Inflammatory macrophage treated with lipopolysaccharide for 4 hours (primary cell): ENCODE results near the gene RFPL1.

Experiments used
- DNase-seq: peaks from one replicate; pipeline ENCODE4 v3.0.0-alpha.2; 2020

Gene RFPL1

GRCh38 chr22:29479417-29480261, 41.3 kb downstream of the RFPL1 start, which contains the start of gene NEFH:
NEFH (plus strand) TSS chr22:29480218; CDS start chr22:29480263, 45 bp downstream.
- no peak for DNase-seq

DNA sequence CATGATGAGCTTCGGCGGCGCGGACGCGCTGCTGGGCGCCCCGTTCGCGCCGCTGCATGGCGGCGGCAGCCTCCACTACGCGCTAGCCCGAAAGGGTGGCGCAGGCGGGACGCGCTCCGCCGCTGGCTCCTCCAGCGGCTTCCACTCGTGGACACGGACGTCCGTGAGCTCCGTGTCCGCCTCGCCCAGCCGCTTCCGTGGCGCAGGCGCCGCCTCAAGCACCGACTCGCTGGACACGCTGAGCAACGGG, 41.8 kb downstream of the RFPL1 start:
- no peak for DNase-seq

DNA sequence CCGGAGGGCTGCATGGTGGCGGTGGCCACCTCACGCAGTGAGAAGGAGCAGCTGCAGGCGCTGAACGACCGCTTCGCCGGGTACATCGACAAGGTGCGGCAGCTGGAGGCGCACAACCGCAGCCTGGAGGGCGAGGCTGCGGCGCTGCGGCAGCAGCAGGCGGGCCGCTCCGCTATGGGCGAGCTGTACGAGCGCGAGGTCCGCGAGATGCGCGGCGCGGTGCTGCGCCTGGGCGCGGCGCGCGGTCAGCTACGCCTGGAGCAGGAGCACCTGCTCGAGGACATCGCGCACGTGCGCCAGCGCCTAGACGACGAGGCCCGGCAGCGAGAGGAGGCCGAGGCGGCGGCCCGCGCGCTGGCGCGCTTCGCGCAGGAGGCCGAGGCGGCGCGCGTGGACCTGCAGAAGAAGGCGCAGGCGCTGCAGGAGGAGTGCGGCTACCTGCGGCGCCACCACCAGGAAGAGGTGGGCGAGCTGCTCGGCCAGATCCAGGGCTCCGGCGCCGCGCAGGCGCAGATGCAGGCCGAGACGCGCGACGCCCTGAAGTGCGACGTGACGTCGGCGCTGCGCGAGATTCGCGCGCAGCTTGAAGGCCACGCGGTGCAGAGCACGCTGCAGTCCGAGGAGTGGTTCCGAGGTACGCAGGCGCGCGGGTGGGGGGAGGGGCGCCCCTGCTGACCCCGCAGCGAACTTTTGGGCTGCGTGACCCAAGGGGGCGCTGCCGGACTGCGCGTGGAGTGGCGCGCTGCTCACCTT, 42.3 kb downstream of the RFPL1 start:
- DNase-seq = peak; percentile 71

DNA sequence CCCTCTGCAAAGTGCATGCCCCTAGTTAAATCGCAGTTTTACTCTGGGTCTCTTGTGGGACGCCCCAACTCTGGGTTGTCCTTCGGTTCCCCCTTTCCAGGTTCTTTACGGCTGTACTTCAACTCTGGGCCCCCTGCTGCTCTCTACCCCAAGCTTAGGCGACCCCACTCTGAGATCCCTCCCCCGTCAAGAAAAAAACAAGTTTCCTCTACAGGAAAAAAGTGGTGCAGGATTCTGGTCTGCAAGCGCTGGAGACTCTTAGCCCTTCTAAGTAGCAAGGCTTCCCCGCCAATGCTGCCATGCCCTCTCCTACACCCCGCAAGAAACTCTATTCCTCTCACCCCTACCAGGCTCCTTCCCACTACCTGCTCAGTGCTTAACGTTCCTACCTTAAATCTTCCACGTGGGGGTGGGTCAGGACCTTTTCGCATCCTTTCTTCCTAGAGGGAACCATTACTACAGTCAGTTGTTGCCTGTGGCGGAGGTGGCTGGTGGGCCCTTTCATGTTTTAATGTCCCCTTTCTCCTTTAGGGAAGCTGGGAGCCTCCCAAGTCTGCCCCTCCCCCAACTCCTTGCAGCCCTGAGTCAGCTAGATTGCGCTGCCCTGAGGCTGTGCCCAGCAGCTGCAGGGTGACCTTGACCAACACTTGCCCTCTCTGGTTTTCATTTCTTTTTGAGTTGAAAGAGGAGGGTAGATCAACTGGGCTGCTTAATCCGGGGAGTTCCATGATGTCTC, 43.0 kb downstream of the RFPL1 start:
- peak; percentile 28 for DNase-seq

DNA sequence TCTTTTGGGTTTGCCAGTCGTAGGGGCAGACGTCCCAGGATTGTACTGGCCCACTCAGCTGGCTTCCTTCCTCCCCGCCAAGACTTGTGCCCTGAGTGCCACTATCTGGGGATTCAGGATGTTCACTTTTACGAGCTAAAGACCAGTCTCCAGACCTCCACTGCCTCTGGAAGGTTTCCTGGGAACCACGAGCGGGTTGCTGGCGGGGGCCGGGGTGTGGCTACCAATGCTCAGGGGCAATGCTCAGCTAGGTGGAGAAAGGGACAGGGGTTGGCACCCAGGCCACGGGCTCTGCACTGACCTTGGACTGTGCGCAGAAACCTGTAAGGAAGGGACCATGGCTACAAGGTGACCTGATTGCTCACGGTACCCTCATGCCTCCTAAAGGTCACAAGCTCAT, 43.9 kb downstream of the RFPL1 start:
- DNase-seq = no peak

GRCh38 chr22:29482726-29483125, 44.3 kb downstream of the RFPL1 start:
- DNase-seq = no peak

DNA sequence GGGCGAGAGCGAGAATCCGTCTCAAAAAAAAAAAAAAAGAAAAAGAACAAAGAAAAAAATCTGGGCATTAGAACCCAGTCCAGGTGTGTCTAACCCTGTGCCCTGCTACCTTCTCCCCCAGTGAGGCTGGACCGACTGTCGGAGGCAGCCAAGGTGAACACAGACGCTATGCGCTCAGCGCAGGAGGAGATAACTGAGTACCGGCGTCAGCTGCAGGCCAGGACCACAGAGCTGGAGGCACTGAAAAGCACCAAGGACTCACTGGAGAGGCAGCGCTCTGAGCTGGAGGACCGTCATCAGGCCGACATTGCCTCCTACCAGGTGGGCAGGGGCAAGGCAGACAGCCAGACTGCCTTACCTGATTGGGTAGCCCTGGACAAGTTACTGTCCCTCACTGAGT, 44.9 kb downstream of the RFPL1 start:
- DNase-seq = no peak

- DNase-seq = peak; percentile 73
Observed at GRCh38 chr22:29484642-29485041, 46.3 kb downstream of the RFPL1 start.

GRCh38 chr22:29485448-29485847, 47.1 kb downstream of the RFPL1 start:
- DNase-seq = no peak

GRCh38 chr22:29487426-29487986, 49.1 kb downstream of the RFPL1 start:
- DNase-seq = peak; percentile 13

DNA sequence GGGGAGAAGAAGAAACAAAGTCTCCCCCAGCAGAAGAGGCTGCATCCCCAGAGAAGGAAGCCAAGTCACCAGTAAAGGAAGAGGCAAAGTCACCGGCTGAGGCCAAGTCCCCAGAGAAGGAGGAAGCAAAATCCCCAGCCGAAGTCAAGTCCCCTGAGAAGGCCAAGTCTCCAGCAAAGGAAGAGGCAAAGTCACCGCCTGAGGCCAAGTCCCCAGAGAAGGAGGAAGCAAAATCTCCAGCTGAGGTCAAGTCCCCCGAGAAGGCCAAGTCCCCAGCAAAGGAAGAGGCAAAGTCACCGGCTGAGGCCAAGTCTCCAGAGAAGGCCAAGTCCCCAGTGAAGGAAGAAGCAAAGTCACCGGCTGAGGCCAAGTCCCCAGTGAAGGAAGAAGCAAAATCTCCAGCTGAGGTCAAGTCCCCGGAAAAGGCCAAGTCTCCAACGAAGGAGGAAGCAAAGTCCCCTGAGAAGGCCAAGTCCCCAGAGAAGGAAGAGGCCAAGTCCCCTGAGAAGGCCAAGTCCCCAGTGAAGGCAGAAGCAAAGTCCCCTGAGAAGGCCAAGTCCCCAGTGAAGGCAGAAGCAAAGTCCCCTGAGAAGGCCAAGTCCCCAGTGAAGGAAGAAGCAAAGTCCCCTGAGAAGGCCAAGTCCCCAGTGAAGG, 50.9 kb downstream of the RFPL1 start:
- DNase-seq = peak; percentile 65

GRCh38 chr22:29491012-29491411, 52.6 kb downstream of the RFPL1 start:
- DNase-seq = no peak
